ENCODE results near the gene GADD45GIP1. TPM values are rescaled to one million over a fixed set of nuclear protein-coding genes. Genes with fewer than 3 reads are reported as not detected.
"Not testable (repeated sequence)": the region's sequence is repeated elsewhere in the genome, so short reads cannot be mapped to it uniquely, and the experiment has no call there.

Gene GADD45GIP1
- polyA plus RNA-seq, 3 donors = 27.4 to 45.9 (median 40.6) TPM

DNA sequence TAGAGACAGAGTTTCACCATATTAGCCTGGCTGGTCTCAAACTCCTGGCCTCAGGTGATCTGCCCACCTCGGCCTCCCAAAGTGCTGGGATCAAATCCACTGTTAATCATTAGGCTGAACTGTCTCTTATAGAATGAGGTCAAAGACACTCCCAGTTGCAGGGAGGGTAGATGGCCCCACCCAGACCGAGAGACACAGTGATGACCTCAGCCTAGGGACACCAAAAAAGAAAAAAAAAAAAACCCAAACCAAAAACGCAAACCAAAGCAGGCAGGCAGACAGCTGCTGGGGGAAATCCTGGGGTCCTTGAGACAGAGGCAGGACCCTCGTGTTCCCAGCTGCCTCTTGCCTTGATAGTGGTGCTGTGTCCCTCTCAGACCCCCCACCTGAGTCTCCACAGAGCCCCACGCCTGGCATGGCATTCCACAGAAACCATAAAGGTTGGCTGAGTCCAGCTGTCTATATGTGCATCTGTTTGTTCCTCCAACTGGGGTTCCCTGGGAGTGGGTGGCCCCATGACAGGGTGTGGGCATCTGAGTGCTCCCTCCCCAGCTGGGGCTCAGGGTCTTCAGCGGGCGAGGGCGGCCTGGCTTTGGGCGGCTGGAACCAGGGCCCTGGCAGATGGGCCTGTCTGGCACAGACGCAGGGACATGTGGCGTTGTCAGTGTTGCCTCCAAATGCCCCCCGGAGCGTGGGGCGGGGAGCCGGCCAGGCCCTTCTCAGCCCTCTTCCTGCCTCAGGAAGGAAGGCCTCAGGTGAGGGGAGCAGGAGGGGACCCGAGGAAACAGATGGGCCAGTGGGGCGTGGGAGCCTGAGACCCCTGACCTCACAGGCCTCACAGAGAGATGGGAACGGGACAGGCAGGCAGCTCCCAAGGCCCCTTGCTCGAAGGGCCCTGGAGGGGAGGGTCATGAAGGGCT is 17.5 kb upstream of the GADD45GIP1 start:
- no peak for DNase-seq (ENCODE audit: extremely low read depth in 1 of 11, low read depth in 9 of 11, low spot score in 4 of 11)

GRCh38 chr19:12973236-12973635 is 16.2 kb upstream of the GADD45GIP1 start:
- DNase-seq (ENCODE audit: extremely low read depth in 1 of 11, low read depth in 9 of 11, low spot score in 4 of 11) = no peak

DNA sequence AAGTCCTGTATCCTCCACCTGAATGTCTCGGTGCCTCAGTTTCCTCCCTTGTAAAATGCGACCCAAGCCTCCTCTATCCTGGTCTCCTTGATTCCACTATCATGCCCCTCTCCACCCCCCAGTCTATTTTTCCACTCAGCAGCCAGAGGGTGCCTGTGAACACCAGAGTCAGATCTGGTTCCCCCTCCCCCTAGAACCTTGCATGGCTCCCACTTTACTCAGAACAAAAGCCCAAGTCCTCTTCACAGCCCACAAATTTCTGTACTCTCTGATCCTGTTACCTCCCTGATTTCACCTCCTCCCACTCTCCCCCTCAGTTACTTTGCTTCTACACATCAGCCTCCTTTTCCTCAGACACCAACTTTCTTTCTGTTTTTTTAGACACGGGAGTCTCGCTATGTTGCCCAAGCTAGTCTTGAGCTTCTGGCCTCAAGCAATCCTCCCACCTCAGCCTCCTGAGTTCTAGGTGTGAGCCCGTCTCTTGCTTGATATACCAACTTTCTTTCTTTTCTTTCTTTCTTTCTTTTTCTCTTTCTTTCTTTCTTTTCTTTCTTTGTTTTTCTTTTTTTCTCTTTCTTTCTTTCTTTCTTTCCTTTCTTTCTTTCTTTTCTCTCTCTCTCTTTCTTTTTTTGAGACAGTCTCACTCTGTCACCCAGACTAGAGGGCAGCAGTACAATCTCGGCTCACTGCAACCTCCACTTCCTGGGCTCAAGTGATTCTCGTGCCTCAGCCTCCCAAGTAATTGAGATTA is 13.2 kb upstream of the GADD45GIP1 start:
- DNase-seq (ENCODE audit: extremely low read depth in 1 of 11, low read depth in 9 of 11, low spot score in 4 of 11) = no peak

- DNase-seq (ENCODE audit: extremely low read depth in 1 of 11, low read depth in 9 of 11, low spot score in 4 of 11) = no peak
Observed at GRCh38 chr19:12969292-12969988, 12.4 kb upstream of the GADD45GIP1 start, which contains the start of gene DAND5. Gene DAND5, plus strand, starts transcription at chr19:12969576. Its CDS starts 85 bp downstream, at chr19:12969661.

DNA sequence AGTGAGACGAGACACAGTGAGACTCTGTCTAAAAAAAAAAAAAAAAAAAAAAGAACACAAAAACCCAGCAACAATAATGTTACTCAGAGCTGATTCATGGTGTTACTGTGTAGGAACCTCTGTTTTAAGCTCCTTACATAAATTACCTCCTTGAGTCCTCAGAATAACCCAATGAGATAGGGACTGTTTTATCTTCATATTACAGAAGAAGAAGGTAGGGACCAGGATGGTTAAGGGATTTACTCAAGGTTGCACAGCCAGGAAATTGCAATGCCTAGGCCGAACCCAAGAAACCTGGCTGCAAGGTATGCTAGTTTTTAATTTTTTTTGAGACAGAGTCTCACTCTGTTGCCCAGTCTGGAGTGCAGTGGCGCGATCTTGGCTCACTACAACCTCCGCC is 10.9 kb upstream of the GADD45GIP1 start:
- no peak for DNase-seq (ENCODE audit: extremely low read depth in 1 of 11, low read depth in 9 of 11, low spot score in 4 of 11)

DNA sequence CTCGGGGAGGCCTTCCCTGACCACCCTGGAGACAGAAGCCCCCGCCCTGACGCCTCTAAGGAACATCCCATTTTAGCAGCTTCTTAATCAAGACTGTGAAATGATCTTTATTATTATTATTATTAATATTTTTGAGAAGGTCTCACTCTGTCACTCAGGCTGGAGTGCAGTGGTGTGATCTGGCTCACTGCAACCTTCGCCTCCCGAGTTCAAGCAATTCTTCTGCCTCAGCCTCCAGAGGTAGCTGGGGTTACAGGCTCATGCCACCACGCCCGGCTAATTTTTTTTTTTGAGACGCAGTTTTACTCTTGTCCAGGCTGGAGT is 8.8 kb upstream of the GADD45GIP1 start:
- no peak for DNase-seq (ENCODE audit: extremely low read depth in 1 of 11, low read depth in 9 of 11, low spot score in 4 of 11)

DNA sequence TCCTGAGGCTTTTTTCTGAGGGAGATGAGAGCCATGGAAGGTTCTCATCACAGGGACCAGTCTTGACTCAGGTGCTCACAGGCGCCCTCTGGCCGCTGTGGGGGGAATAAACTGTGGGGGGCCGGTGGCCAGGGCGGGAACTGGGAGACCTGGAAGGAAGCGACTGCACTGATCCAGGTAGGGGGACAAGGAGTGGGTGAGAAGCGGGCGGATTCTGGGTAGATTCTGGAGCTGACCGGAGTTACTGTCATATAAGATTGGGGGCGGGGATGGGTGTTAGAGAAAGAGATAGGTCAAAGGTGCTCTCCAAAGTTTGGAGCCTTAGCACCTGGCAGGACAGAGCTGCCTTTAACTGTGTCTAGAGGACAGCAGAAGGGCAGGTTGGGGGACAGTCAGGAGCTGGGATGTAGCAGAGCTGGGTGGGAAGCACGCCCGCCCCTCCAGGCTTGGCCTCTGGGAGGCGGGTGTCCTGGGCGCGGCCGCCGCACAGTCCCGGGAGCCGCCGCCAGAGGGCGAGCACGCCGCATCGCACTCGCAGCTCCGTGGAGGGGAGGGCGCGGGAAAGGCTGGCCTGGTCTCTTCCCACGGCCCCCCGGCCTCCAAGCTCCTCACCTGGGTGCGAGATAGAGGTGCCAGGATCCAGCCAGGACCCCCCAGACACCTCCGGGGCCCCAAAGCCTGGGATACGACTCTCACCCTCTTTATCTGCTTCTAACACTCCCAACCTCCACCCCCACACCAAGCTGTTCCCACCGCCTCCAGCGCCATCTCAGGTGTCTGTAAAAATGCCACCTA is 8.2 kb upstream of the GADD45GIP1 start:
- DNase-seq (ENCODE audit: extremely low read depth in 1 of 11, low read depth in 9 of 11, low spot score in 4 of 11) = peak in 4 of 11 donors; percentile 39 to 64 (median 59)

DNA sequence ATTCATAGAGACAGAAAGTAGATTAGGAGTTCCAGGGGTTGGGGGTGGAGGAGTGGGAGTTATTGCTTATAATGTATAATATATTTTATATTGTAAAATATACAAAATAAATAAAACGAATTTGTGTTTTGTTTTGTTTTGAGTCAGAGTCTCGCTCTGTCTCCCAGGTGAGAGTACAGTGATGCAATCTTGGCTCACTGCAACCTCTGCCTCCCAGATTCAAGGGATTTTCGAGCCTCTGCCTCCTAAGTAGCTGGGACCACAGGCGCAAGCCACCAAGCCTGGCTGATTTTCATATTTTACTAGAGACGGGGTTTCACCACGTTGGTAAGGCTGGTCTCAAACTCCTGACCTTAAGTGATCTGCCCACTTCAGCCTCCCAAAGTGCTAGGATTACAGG is 2.5 kb upstream of the GADD45GIP1 start:
- DNase-seq (ENCODE audit: extremely low read depth in 1 of 11, low read depth in 9 of 11, low spot score in 4 of 11) = no peak

DNA sequence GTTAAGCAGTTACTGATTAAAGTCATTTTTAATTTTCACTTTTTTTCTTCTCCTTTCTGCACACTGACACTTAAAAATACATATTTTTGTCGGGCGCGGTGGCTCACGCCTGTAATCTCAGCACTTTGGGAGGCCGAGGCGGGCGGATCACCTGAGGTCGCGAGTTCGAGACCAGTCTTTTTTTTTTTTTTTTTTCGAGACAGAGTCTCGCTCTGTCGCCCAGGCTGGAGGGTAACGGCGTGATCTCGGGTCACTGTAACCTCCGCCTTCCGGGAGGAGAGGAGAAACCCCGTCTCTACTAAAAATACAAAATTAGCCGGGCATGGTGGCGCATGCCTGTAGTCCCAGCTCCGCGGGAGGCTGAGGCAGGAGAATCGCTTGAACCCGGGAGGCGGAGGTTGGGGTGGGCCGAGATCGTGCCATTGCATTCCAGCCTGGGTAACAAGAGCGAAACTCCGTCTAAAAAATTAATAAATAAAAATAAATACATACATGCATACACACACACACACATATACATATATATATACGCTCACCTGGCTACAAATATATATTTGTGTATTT is 448 bp upstream of the GADD45GIP1 start:
- DNase-seq (ENCODE audit: extremely low read depth in 1 of 11, low read depth in 9 of 11, low spot score in 4 of 11) = not testable (repeated sequence)

DNA sequence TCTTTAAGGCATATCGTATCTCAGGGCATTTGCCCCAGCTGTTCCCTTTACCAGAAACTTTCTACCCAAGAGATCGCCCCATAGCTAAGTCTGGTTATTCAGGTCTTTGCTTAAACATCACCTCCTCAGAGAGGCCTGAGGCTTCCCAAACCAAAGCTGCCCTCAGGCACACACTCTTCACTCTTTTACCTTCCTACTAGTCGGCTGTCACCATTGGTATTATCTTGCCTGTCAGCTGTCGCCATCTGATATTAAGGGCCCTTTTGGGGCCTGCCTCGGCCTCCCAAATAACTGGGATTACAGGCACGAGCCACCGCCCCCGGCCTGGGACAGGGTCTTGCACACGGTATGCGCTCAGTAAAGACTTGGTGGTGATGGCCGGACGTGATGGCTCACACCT is 1.0 kb downstream of the GADD45GIP1 start:
- no peak for DNase-seq (ENCODE audit: extremely low read depth in 1 of 11, low read depth in 9 of 11, low spot score in 4 of 11)

GRCh38 chr19:12955575-12955974 is 1.4 kb downstream of the GADD45GIP1 start:
- not testable (repeated sequence) for DNase-seq (ENCODE audit: extremely low read depth in 1 of 11, low read depth in 9 of 11, low spot score in 4 of 11)

DNA sequence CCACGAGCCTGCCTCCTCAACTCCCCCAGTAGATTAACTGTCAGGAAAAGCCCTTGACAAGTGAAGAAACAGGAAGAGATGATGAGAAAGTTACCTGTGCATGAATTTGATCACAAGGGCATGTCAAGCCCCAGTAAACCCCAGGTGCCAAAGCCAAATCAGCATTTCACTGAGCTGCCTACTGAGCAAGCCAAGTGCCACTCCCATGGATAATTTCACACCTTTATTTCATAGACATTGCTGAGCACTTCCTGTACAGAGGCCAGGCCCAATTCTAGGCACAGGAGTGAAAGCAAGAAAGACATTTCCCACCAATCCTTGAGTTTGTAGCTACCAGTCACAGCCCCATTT is 2.4 kb downstream of the GADD45GIP1 start:
- DNase-seq (ENCODE audit: extremely low read depth in 1 of 11, low read depth in 9 of 11, low spot score in 4 of 11) = no peak

- no peak for DNase-seq (ENCODE audit: extremely low read depth in 1 of 11, low read depth in 9 of 11, low spot score in 4 of 11)
Observed at GRCh38 chr19:12953799-12954611, 3.0 kb downstream of the GADD45GIP1 start.

GRCh38 chr19:12953138-12953798 is 3.8 kb downstream of the GADD45GIP1 start:
- no peak for DNase-seq (ENCODE audit: extremely low read depth in 1 of 11, low read depth in 9 of 11, low spot score in 4 of 11)

DNA sequence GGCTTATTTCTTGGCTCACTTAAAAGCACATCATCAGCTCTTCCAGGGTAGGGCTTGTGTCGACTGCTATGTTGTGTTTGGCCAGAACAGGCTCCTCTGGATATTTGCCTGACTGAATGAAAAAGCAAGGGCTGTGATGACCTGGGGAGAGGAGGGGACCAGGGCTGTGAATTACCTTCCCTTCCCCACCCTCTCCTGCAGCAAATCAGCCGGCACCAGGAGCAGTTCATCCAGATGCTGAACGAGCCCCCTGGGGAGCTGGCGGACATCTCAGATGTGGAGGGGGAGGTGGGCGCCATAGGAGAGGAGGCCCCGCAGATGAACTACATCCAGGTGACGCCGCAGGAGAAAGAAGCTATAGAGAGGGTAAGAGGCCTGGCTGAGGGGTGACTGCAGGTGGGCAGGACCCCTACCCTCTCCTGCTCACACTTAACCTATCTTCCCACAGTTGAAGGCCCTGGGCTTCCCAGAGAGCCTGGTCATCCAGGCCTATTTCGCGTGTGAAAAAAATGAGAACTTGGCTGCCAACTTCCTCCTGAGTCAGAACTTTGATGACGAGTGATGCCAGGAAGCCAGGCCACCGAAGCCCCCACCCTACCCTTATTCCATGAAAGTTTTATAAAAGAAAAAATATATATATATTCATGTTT is 4.4 kb downstream of the GADD45GIP1 start:
- DNase-seq (ENCODE audit: extremely low read depth in 1 of 11, low read depth in 9 of 11, low spot score in 4 of 11) = no peak

GRCh38 chr19:12952050-12952449 is 5.0 kb downstream of the GADD45GIP1 start:
- DNase-seq (ENCODE audit: extremely low read depth in 1 of 11, low read depth in 9 of 11, low spot score in 4 of 11) = not testable (repeated sequence)
